ENCODE results near the gene POT1. TPM values are rescaled to one million over a fixed set of nuclear protein-coding genes. Genes with fewer than 3 reads are reported as not detected.
"Not testable (repeated sequence)": the region's sequence is repeated elsewhere in the genome, so short reads cannot be mapped to it uniquely, and the experiment has no call there.

POT1 gene
- 19.4 TPM for total RNA-seq
- long read RNA-seq, full-length matches to known transcripts = 7 of 10 reads
- long read RNA-seq, partial matches to known transcripts = 0 of 10 reads
- long read RNA-seq, other reads (novel, unspliced or antisense) = 3 of 10 reads

DNA sequence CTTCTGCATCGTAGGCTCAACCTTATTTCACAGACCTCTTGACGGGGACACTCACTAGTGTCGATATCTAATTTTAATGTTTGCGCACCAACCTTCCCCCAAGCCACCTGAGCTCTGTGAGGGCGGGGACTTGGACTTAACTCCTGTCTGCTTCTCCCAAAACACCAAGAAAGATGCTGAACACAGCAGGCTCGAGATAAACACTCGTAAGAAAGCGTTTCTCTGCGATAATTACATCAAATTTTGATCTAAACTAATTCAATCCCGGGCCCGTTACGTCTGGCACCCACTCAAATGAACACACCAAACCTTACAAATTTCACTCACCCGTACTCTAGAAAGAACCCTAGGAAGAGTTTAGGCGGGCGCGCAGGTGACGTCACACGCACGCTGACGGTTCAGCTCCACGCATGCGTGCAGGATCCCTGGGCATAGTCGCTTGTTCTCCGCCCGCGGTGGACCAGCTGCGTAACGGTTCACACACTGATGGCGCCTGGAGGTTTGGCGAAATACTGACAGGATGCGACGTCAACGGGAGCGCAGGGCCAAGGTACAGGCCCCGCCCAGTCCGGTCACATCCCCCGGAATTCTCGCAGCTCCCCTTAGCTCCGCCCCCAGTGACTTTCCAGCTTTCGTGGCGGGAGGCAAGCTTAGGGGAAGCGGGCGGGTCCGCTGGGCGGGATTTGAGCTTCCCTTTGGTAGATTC lies at the start of gene POT1:
Gene POT1 (minus strand): TSS at position 359 of the 706 bp plus-strand sequence. CDS start 32,652 bp downstream, outside the sequence.
- TF ChIP-seq, protein P1, sequence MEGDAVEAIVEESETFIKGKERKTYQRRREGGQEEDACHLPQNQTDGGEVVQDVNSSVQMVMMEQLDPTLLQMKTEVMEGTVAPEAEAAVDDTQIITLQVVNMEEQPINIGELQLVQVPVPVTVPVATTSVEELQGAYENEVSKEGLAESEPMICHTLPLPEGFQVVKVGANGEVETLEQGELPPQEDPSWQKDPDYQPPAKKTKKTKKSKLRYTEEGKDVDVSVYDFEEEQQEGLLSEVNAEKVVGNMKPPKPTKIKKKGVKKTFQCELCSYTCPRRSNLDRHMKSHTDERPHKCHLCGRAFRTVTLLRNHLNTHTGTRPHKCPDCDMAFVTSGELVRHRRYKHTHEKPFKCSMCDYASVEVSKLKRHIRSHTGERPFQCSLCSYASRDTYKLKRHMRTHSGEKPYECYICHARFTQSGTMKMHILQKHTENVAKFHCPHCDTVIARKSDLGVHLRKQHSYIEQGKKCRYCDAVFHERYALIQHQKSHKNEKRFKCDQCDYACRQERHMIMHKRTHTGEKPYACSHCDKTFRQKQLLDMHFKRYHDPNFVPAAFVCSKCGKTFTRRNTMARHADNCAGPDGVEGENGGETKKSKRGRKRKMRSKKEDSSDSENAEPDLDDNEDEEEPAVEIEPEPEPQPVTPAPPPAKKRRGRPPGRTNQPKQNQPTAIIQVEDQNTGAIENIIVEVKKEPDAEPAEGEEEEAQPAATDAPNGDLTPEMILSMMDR (IDR thresholded peaks at IDR 0.05) = no peak
- peaks cover 9% of the 10 kb centered on the region for H3K36me3 ChIP-seq

GRCh38 chr7:124975131-124975530 lies 45.5 kb upstream of the POT1 start:
- ATAC-seq; H3K27ac ChIP-seq; intact Hi-C loops (cut with DNase I); H3K4me1 ChIP-seq; H3K27me3 ChIP-seq (ENCODE audit: low read depth); DNase-seq; H3K4me3 ChIP-seq; H3K9me3 ChIP-seq; H3K36me3 ChIP-seq: not testable (repeated sequence)

More for the DNA sequence above, at the start of gene POT1:
- peaks cover 5% of the 10 kb centered on the region for H3K4me1 ChIP-seq
- DNase-seq (peak; percentile 99), ATAC-seq (peak; percentile 100)
- peak within 1 kb of the TSS; percentile 71 for H3K4me3 ChIP-seq
- H3K27me3 ChIP-seq (ENCODE audit: low read depth) = no peaks in the 10 kb centered on the region
- H3K27ac ChIP-seq = peak within 1 kb of the TSS; percentile 83
- no peaks in the 10 kb centered on the region for H3K9me3 ChIP-seq
- intact Hi-C loops (cut with DNase I) = no loop called here

DNA sequence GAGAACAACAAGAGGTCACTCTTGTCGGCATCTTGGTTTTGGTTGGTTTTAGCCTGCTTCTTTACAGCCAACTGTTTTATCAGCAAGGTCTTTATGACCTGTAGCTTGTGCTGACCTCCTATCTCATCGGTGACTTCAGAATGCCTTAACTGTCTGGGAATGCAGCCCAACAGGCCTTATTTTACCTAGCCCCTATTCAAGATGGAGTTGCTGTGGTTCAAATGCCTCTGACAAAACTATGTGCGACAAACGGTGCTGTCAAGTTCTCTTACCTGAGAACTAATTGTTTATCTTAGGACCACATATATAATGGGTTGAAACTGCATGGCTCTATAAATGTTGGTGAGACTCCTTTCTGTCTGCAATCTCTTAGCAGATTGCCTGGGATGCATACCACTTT lies 35.9 kb upstream of the POT1 start:
- Histone ChIP-seq H3K4me1 (no peaks in the 10 kb centered on the region), H3K9me3 (no peaks in the 10 kb centered on the region), H3K27ac (no peak overlapping the region), H3K36me3 (no peaks in the 10 kb centered on the region), H3K27me3 (ENCODE audit: low read depth) (no peaks in the 10 kb centered on the region), H3K4me3 (no peak overlapping the region)
- no peak for DNase-seq
- no peak for ATAC-seq
- TF ChIP-seq, protein P1 (IDR thresholded peaks at IDR 0.05) = no peak
- intact Hi-C loops (cut with DNase I) = no loop called here

GRCh38 chr7:124959676-124960075 lies 30.1 kb upstream of the POT1 start:
- H3K27ac ChIP-seq = no peak overlapping the region
- H3K9me3 ChIP-seq = no peaks in the 10 kb centered on the region
- no peaks in the 10 kb centered on the region for H3K36me3 ChIP-seq
- intact Hi-C loops (cut with DNase I) = no loop called here
- ATAC-seq (no peak), DNase-seq (no peak)
- H3K27me3 ChIP-seq (ENCODE audit: low read depth) = no peaks in the 10 kb centered on the region
- no peaks in the 10 kb centered on the region for H3K4me1 ChIP-seq
- TF ChIP-seq, protein P1 (IDR thresholded peaks at IDR 0.05) = no peak
- H3K4me3 ChIP-seq = no peak overlapping the region

GRCh38 chr7:124957952-124958351 lies 28.3 kb upstream of the POT1 start:
- H3K36me3 ChIP-seq; intact Hi-C loops (cut with DNase I); DNase-seq; H3K4me1 ChIP-seq; H3K4me3 ChIP-seq; H3K27ac ChIP-seq; H3K9me3 ChIP-seq; H3K27me3 ChIP-seq (ENCODE audit: low read depth); ATAC-seq: not testable (repeated sequence)

GRCh38 chr7:124956160-124956559 lies 26.5 kb upstream of the POT1 start:
- intact Hi-C loops (cut with DNase I) = no loop called here
- Histone ChIP-seq H3K4me1 (no peaks in the 10 kb centered on the region), H3K36me3 (no peaks in the 10 kb centered on the region), H3K4me3 (no peak overlapping the region), H3K27ac (no peak overlapping the region), H3K9me3 (no peaks in the 10 kb centered on the region), H3K27me3 (ENCODE audit: low read depth) (no peaks in the 10 kb centered on the region)
- ATAC-seq (no peak), DNase-seq (no peak)
- TF ChIP-seq, protein P1 (IDR thresholded peaks at IDR 0.05) = no peak
